ENCODE results near the gene RPS6KA4.

The RPS6KA4 gene

DNA sequence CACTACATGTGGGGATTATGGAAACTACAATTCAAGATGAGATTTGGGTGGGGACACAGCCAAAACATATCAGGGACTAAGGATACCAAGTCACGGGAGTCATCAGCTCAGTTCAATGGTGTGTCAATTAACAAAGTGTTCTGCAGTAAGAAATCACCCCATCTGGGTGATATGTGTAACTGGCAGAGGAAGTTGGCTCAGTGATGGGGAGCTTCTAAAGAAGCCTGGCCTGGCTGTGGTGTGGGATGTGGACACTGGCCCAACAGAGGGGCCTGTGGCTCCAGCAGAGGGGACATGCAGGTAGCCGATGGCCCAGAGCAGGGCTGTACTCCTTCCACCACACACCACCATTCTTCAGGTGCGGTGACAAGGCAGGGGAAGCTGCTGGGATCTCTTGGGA lies 31.6 kb downstream of the RPS6KA4 start:
- Histone ChIP-seq H3K27me3 (ENCODE audit: control insufficient read depth, insufficient read depth, low read length) (no peaks in the 10 kb centered on the region), H3K36me3 (ENCODE audit: control insufficient read depth, insufficient read depth, low read length) (no peaks in the 10 kb centered on the region), H3K4me3 (ENCODE audit: low read length) (no peak overlapping the region), H3K4me1 (ENCODE audit: control insufficient read depth, insufficient read depth, low read length) (no peaks in the 10 kb centered on the region), H3K27ac (ENCODE audit: low read depth, low read length) (no peak overlapping the region), H3K9ac (ENCODE audit: low read length) (no peak overlapping the region)

DNA sequence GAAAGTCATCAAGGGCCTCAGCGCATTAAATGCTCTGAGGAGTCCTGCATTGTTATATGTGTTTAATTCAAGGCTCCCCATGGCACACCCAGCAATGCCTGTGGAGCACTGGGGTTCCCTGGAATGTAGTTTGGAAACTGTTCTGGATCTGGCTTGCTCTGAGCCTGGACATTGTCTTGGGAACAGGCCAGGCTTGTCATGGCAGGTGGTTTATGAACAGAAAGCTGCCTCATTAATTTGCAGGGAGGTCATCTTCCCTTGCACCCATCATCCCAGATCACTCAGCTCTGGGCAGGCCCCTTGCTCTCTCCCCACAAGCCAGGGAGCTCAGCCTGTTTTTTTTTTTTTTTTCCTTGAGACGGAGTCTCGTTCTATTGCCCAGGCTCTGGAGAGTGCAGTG lies 32.9 kb downstream of the RPS6KA4 start:
- H3K27me3 ChIP-seq (ENCODE audit: control insufficient read depth, insufficient read depth, low read length), result no peaks in the 10 kb centered on the region
- H3K36me3 ChIP-seq (ENCODE audit: control insufficient read depth, insufficient read depth, low read length), result no peaks in the 10 kb centered on the region
- H3K27ac ChIP-seq (ENCODE audit: low read depth, low read length), result no peak overlapping the region
- no peak overlapping the region for H3K4me3 ChIP-seq (ENCODE audit: low read length)
- H3K9ac ChIP-seq (ENCODE audit: low read length), result no peak overlapping the region
- H3K4me1 ChIP-seq (ENCODE audit: control insufficient read depth, insufficient read depth, low read length), result no peaks in the 10 kb centered on the region

GRCh38 chr11:64395545-64396078 lies 36.6 kb downstream of the RPS6KA4 start:
- no peaks in the 10 kb centered on the region for H3K4me1 ChIP-seq (ENCODE audit: control insufficient read depth, insufficient read depth, low read length)
- no peaks in the 10 kb centered on the region for H3K27me3 ChIP-seq (ENCODE audit: control insufficient read depth, insufficient read depth, low read length)
- no peak overlapping the region for H3K9ac ChIP-seq (ENCODE audit: low read length)
- H3K4me3 ChIP-seq (ENCODE audit: low read length), result no peak overlapping the region
- no peaks in the 10 kb centered on the region for H3K36me3 ChIP-seq (ENCODE audit: control insufficient read depth, insufficient read depth, low read length)
- no peak overlapping the region for H3K27ac ChIP-seq (ENCODE audit: low read depth, low read length)

GRCh38 chr11:64396079-64396591 lies 37.2 kb downstream of the RPS6KA4 start:
- Histone ChIP-seq H3K4me3 (ENCODE audit: low read length) (no peak overlapping the region), H3K4me1 (ENCODE audit: control insufficient read depth, insufficient read depth, low read length) (no peaks in the 10 kb centered on the region), H3K27me3 (ENCODE audit: control insufficient read depth, insufficient read depth, low read length) (no peaks in the 10 kb centered on the region), H3K36me3 (ENCODE audit: control insufficient read depth, insufficient read depth, low read length) (no peaks in the 10 kb centered on the region), H3K9ac (ENCODE audit: low read length) (no peak overlapping the region), H3K27ac (ENCODE audit: low read depth, low read length) (no peak overlapping the region)

DNA sequence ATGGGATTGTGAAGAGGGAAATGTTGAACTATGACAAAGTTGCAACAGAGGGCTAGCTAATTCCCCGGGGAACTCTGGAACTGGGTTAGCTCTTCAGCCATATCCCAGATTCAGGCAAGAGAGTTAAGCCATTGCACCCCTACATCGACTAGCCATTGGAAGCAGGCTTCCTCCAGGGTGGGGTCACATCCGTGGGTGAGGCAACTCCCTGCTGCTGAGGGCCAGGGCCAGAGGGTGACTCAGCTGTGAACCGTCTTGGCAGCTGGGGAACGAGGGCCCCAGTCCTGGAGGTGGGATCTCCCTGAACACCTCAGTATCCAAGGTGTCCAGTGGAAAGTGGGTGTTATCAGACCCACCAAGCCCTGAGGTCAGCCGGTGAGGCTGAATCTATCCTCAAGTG lies 41.1 kb downstream of the RPS6KA4 start:
- Histone ChIP-seq H3K4me1 (ENCODE audit: control insufficient read depth, insufficient read depth, low read length) (no peaks in the 10 kb centered on the region), H3K27ac (ENCODE audit: low read depth, low read length) (no peak overlapping the region), H3K9ac (ENCODE audit: low read length) (no peak overlapping the region), H3K36me3 (ENCODE audit: control insufficient read depth, insufficient read depth, low read length) (no peaks in the 10 kb centered on the region), H3K4me3 (ENCODE audit: low read length) (no peak overlapping the region), H3K27me3 (ENCODE audit: control insufficient read depth, insufficient read depth, low read length) (no peaks in the 10 kb centered on the region)

GRCh38 chr11:64400667-64401066 lies 41.7 kb downstream of the RPS6KA4 start:
- H3K9ac ChIP-seq (ENCODE audit: low read length), result no peak overlapping the region
- H3K4me1 ChIP-seq (ENCODE audit: control insufficient read depth, insufficient read depth, low read length), result no peaks in the 10 kb centered on the region
- H3K4me3 ChIP-seq (ENCODE audit: low read length), result no peak overlapping the region
- no peaks in the 10 kb centered on the region for H3K36me3 ChIP-seq (ENCODE audit: control insufficient read depth, insufficient read depth, low read length)
- H3K27me3 ChIP-seq (ENCODE audit: control insufficient read depth, insufficient read depth, low read length), result no peaks in the 10 kb centered on the region
- H3K27ac ChIP-seq (ENCODE audit: low read depth, low read length), result no peak overlapping the region

GRCh38 chr11:64401775-64402174 lies 42.8 kb downstream of the RPS6KA4 start:
- peaks cover 9% of the 10 kb centered on the region for H3K4me1 ChIP-seq (ENCODE audit: control insufficient read depth, insufficient read depth, low read length)
- H3K9ac ChIP-seq (ENCODE audit: low read length), result no peak overlapping the region
- H3K4me3 ChIP-seq (ENCODE audit: low read length), result no peak overlapping the region
- H3K36me3 ChIP-seq (ENCODE audit: control insufficient read depth, insufficient read depth, low read length), result no peaks in the 10 kb centered on the region
- no peak overlapping the region for H3K27ac ChIP-seq (ENCODE audit: low read depth, low read length)
- no peaks in the 10 kb centered on the region for H3K27me3 ChIP-seq (ENCODE audit: control insufficient read depth, insufficient read depth, low read length)

GRCh38 chr11:64403106-64403505 lies 44.1 kb downstream of the RPS6KA4 start:
- no peak overlapping the region for H3K9ac ChIP-seq (ENCODE audit: low read length)
- no peaks in the 10 kb centered on the region for H3K36me3 ChIP-seq (ENCODE audit: control insufficient read depth, insufficient read depth, low read length)
- H3K27ac ChIP-seq (ENCODE audit: low read depth, low read length), result no peak overlapping the region
- no peaks in the 10 kb centered on the region for H3K27me3 ChIP-seq (ENCODE audit: control insufficient read depth, insufficient read depth, low read length)
- H3K4me1 ChIP-seq (ENCODE audit: control insufficient read depth, insufficient read depth, low read length), result peaks cover 9% of the 10 kb centered on the region
- H3K4me3 ChIP-seq (ENCODE audit: low read length), result no peak overlapping the region

DNA sequence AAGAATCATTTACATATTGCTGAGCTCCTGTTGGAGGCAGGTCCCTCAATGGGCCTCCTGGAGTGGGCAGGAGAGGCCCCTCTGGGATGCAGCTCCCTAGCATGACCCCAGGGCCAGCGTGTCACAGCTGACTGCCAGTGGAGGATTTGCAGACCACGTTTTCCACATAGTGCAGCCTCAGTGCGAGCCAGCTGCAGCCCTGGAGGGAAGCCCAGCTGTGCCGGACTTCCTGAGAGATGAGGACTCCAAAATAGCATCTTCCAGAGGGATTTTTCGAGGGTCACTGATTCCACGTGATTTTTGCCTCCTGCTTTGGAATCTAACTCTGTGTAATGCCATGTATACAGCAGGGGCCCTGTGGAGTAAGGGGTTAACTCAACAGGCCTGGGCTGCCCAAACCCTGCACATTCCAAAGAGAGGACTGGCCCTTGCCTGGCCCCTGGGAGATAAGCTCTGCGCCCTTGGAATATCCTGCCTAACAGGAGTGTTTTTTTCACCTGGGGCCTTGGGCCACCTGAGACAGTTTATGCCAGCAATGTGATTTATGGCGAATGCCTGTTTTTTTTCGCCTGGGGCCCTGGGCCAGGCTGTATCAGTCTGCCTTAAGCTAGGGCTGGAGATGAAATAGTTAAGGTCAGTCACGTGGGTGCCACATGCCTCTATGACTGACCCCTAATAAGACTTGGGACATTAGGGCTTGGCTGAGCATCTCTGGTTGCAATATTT lies 47.4 kb downstream of the RPS6KA4 start:
- Histone ChIP-seq H3K9ac (ENCODE audit: low read length) (no peak overlapping the region), H3K4me1 (ENCODE audit: control insufficient read depth, insufficient read depth, low read length) (peaks cover 13% of the 10 kb centered on the region), H3K36me3 (ENCODE audit: control insufficient read depth, insufficient read depth, low read length) (no peaks in the 10 kb centered on the region), H3K27ac (ENCODE audit: low read depth, low read length) (no peak overlapping the region), H3K27me3 (ENCODE audit: control insufficient read depth, insufficient read depth, low read length) (no peaks in the 10 kb centered on the region), H3K4me3 (ENCODE audit: low read length) (no peak overlapping the region)

DNA sequence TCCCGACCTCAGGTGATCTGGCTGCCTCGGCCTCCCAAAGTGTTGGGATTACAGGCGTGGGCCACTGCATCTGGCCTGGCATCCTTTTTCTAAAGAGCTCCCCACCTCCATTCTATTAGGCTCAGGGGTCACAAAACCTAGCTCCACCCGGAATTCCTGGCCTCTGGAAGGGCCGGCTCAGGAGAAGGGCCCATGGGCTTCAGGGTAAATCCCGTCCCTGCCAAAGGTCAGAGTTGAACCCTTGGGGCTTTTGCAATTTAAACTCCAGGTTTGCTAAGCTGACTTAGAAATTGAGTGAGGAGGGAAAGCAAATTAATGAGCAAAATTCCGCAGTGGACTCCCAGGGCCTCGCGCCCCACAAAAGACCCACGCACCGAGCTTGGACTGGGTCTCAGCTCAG lies 48.3 kb downstream of the RPS6KA4 start:
- Histone ChIP-seq H3K4me1 (ENCODE audit: control insufficient read depth, insufficient read depth, low read length) (peaks cover 13% of the 10 kb centered on the region), H3K9ac (ENCODE audit: low read length) (no peak overlapping the region), H3K36me3 (ENCODE audit: control insufficient read depth, insufficient read depth, low read length) (no peaks in the 10 kb centered on the region), H3K27ac (ENCODE audit: low read depth, low read length) (no peak overlapping the region), H3K4me3 (ENCODE audit: low read length) (no peak overlapping the region), H3K27me3 (ENCODE audit: control insufficient read depth, insufficient read depth, low read length) (no peaks in the 10 kb centered on the region)

- no peak overlapping the region for H3K4me3 ChIP-seq (ENCODE audit: low read length)
- peaks cover 13% of the 10 kb centered on the region for H3K4me1 ChIP-seq (ENCODE audit: control insufficient read depth, insufficient read depth, low read length)
- H3K9ac ChIP-seq (ENCODE audit: low read length), result no peak overlapping the region
- no peaks in the 10 kb centered on the region for H3K36me3 ChIP-seq (ENCODE audit: control insufficient read depth, insufficient read depth, low read length)
- H3K27ac ChIP-seq (ENCODE audit: low read depth, low read length), result no peak overlapping the region
- H3K27me3 ChIP-seq (ENCODE audit: control insufficient read depth, insufficient read depth, low read length), result no peaks in the 10 kb centered on the region
Measured at GRCh38 chr11:64407630-64408029, 48.7 kb downstream of the RPS6KA4 start.

- Histone ChIP-seq H3K36me3 (ENCODE audit: control insufficient read depth, insufficient read depth, low read length) (no peaks in the 10 kb centered on the region), H3K4me3 (ENCODE audit: low read length) (no peak overlapping the region), H3K9ac (ENCODE audit: low read length) (no peak overlapping the region), H3K4me1 (ENCODE audit: control insufficient read depth, insufficient read depth, low read length) (peaks cover 13% of the 10 kb centered on the region), H3K27me3 (ENCODE audit: control insufficient read depth, insufficient read depth, low read length) (no peaks in the 10 kb centered on the region), H3K27ac (ENCODE audit: low read depth, low read length) (no peak overlapping the region)
Measured at GRCh38 chr11:64409278-64409677, 50.3 kb downstream of the RPS6KA4 start.
